Esophagus muscularis mucosa (tissue), 4 donors: Measurements from ENCODE around the gene AASDHPPT.

Source experiments
- CTCF ChIP-seq, 3 experiments: fragments of 200-600 bp in 2 of 3; fragments of 450-650 bp in 1 of 3; sonication (generic) in 2 of 3; IDR thresholded peaks; one replicate each; pipeline ENCODE4 v1.5.1; 2017 to 2019; ENCODE audit warnings: antibody characterized with exemption in 3 of 3, mild to moderate bottlenecking in 2 of 3, moderate library complexity in 1 of 3
- EP300 ChIP-seq: sonication (generic); formaldehyde crosslinking; IDR thresholded peaks from one replicate; pipeline ENCODE4 v1.6.1; 2017; ENCODE audit warnings: antibody characterized with exemption
- POLR2AphosphoS5 ChIP-seq, 2 donors: sonication (generic); formaldehyde crosslinking; IDR thresholded peaks; one replicate each; pipeline ENCODE4 v1.6.1; 2017; ENCODE audit warnings: antibody characterized with exemption in 2 of 2

- TF ChIP-seq CTCF (IDR thresholded peaks at IDR 0.05) = no peak
- TF ChIP-seq POLR2AphosphoS5 (IDR thresholded peaks at IDR 0.05) = no peak
- TF ChIP-seq EP300 = no peak
These were observed 11.4 kb downstream of the AASDHPPT start for GRCh38 chr11:106088896-106089295.
